Measurements from ENCODE around the gene TEAD1.

DNA sequence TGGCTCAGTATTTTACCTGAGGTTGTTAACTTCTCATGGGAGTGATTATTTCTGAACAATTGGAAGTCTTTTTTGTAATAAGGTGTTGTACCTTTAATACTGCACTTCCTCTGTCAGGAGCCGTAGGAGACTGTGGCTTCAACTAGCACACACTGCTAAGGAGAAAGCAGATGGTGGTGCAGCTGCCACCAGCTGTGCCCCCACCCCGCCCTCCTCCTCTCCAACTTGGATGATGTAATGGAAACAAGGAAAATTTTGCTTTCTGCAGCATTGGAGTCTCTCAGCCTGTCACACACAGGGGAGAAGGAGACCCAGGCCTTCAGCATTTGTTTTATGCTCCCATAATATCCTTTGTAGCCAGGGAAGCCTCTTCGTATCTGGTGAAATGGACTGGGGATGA, 91.2 kb downstream of the TEAD1 start:
- no peak for TF ChIP-seq POLR2A (IDR thresholded peaks at IDR 0.05)
- TF ChIP-seq, protein P1, sequence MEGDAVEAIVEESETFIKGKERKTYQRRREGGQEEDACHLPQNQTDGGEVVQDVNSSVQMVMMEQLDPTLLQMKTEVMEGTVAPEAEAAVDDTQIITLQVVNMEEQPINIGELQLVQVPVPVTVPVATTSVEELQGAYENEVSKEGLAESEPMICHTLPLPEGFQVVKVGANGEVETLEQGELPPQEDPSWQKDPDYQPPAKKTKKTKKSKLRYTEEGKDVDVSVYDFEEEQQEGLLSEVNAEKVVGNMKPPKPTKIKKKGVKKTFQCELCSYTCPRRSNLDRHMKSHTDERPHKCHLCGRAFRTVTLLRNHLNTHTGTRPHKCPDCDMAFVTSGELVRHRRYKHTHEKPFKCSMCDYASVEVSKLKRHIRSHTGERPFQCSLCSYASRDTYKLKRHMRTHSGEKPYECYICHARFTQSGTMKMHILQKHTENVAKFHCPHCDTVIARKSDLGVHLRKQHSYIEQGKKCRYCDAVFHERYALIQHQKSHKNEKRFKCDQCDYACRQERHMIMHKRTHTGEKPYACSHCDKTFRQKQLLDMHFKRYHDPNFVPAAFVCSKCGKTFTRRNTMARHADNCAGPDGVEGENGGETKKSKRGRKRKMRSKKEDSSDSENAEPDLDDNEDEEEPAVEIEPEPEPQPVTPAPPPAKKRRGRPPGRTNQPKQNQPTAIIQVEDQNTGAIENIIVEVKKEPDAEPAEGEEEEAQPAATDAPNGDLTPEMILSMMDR (IDR thresholded peaks at IDR 0.05), result no peak
